HL-60 (cell line): ENCODE measurements around the gene KCNK15.

ENCODE experiments used
- DNase-seq, 2 experiments: peaks; one replicate each; pipeline ENCODE4 v3.0.0-alpha.2; 2010 to 2020; ENCODE audit warnings: low read depth in 1 of 2, low spot score in 1 of 2
- H3K27ac ChIP-seq: fragments of 250-450 bp; sonication (Bioruptor Pico); replicated peaks from 2 replicates; pipeline ENCODE4 v1.5.1; 2020; ENCODE audit warnings: mild to moderate bottlenecking, moderate library complexity
- H3K27me3 ChIP-seq: fragments of 250-450 bp; sonication (Bioruptor Pico); 2 replicates; pipeline ENCODE4 v1.5.1; 2021; ENCODE audit warnings: mild to moderate bottlenecking, moderate library complexity; ENCODE audit not compliant: insufficient read depth, poor library complexity, severe bottlenecking
- H3K4me3 ChIP-seq: replicated peaks from 2 replicates; pipeline ENCODE4 v1.5.1; 2011; ENCODE audit warnings: mild to moderate bottlenecking, control low read depth, low read length; ENCODE audit not compliant: insufficient read depth
- GABPA ChIP-seq: IDR thresholded peaks from 2 replicates; pipeline ENCODE4 v1.6.1; 2012; ENCODE audit warnings: low read depth
- POLR2AphosphoS5 ChIP-seq: IDR thresholded peaks from 2 replicates; pipeline ENCODE4 v1.6.1; 2012; ENCODE audit warnings: low read depth
- SPI1 ChIP-seq: IDR thresholded peaks from 2 replicates; pipeline ENCODE4 v1.6.1; 2012; ENCODE audit warnings: low read depth, mild to moderate bottlenecking, borderline replicate concordance
- TF ChIP-seq, protein P1 (sequence below): IDR thresholded peaks from one replicate; pipeline ENCODE4 v1.5.1; 2011; ENCODE audit warnings: low read length, control low read depth, inconsistent platforms; ENCODE audit not compliant: insufficient read depth
- TF ChIP-seq, protein P2 (sequence below): IDR thresholded peaks from 2 replicates; pipeline ENCODE4 v1.6.1; 2012; ENCODE audit warnings: low read depth; ENCODE audit not compliant: insufficient replicate concordance

KCNK15 gene

DNA sequence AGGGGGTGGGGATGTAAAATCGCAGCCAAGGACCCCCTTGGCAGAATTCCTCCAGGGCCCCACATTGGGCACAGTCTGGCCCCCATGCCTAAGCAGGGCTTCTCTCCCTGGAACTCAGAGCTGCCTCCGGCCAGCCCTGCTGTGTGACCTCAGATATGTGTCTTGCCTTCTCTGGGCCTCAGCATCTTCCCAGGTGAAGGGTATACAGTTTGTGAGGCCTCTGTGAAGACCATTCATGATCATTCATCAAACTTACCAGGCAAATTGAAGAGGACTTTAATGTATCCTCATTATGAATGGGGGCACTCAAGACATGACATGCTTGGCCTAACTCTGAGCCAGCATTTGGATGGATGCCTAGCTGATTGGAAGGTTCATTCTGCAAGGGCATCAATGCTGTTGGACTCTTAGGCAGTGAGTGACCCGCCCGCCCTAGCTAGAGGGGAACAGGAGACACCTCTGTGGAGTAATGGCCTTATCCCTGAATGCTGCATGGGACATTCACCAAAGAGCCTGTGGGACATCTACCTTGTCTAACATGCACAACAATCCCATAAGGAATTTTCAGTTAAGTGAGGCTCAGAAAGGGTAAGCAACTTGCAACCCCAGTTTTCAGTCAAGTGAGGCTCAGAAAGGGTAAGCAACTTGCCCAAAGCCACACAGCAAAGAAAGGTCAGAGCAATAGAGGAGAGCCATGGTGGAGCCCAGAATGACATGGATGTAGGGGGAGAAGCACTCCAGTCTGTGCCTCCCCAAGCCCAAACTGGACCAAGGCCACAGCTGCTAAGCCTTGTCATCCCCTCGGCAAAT is 30.0 kb upstream of the KCNK15 start:
- TF ChIP-seq SPI1: no peak
- TF ChIP-seq, protein P1, sequence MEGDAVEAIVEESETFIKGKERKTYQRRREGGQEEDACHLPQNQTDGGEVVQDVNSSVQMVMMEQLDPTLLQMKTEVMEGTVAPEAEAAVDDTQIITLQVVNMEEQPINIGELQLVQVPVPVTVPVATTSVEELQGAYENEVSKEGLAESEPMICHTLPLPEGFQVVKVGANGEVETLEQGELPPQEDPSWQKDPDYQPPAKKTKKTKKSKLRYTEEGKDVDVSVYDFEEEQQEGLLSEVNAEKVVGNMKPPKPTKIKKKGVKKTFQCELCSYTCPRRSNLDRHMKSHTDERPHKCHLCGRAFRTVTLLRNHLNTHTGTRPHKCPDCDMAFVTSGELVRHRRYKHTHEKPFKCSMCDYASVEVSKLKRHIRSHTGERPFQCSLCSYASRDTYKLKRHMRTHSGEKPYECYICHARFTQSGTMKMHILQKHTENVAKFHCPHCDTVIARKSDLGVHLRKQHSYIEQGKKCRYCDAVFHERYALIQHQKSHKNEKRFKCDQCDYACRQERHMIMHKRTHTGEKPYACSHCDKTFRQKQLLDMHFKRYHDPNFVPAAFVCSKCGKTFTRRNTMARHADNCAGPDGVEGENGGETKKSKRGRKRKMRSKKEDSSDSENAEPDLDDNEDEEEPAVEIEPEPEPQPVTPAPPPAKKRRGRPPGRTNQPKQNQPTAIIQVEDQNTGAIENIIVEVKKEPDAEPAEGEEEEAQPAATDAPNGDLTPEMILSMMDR: no peak
- TF ChIP-seq, protein P2, sequence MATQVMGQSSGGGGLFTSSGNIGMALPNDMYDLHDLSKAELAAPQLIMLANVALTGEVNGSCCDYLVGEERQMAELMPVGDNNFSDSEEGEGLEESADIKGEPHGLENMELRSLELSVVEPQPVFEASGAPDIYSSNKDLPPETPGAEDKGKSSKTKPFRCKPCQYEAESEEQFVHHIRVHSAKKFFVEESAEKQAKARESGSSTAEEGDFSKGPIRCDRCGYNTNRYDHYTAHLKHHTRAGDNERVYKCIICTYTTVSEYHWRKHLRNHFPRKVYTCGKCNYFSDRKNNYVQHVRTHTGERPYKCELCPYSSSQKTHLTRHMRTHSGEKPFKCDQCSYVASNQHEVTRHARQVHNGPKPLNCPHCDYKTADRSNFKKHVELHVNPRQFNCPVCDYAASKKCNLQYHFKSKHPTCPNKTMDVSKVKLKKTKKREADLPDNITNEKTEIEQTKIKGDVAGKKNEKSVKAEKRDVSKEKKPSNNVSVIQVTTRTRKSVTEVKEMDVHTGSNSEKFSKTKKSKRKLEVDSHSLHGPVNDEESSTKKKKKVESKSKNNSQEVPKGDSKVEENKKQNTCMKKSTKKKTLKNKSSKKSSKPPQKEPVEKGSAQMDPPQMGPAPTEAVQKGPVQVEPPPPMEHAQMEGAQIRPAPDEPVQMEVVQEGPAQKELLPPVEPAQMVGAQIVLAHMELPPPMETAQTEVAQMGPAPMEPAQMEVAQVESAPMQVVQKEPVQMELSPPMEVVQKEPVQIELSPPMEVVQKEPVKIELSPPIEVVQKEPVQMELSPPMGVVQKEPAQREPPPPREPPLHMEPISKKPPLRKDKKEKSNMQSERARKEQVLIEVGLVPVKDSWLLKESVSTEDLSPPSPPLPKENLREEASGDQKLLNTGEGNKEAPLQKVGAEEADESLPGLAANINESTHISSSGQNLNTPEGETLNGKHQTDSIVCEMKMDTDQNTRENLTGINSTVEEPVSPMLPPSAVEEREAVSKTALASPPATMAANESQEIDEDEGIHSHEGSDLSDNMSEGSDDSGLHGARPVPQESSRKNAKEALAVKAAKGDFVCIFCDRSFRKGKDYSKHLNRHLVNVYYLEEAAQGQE: no peak
- no peaks in the 10 kb centered on the region for H3K27me3 ChIP-seq
- H3K27ac ChIP-seq: no peak overlapping the region
- DNase-seq: no peak
- no peak overlapping the region for H3K4me3 ChIP-seq

DNA sequence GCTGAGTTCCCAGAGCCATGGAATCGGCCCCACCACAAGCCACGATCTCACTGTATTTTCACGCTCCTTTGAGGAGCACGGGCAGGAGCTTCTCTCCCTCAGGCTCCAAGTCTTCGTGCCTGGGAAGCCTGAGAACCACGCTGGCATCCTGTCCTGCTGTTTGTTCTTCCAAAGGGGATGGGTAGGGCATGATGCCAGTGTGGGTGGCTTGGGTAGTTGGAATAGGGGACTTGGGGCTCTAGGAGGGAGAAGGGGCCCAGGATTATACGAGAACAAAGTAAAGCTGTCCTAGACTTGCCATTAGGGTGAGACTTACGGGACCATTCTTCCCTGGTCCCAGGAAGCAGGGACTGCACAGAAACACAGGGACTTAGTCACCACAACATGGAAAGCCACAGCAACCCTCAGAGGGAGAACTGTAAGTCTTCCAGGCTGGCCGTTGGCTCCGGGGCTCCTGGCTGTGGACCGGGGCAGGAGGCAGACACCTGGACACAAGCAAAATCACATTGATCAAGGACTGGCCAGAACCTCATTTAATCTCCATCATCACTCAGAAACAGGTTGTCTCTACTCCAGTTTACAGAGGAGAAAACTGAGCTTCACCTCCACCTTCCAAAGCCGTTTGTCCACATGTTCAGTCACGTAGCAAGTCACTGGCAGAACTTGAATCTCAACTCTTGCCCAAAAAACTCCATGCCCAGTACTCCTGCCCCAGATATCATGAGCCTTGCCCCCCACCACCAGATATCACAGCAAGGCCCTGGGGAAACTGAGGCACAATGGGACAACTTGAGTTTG is 29.2 kb upstream of the KCNK15 start:
- Histone ChIP-seq H3K27ac (no peak overlapping the region), H3K4me3 (no peak overlapping the region), H3K27me3 (no peaks in the 10 kb centered on the region)
- no peak for TF ChIP-seq POLR2AphosphoS5
- TF ChIP-seq, protein P1: no peak
- TF ChIP-seq GABPA: no peak
- TF ChIP-seq SPI1: no peak
- TF ChIP-seq, protein P2: no peak
- no peak for DNase-seq

DNA sequence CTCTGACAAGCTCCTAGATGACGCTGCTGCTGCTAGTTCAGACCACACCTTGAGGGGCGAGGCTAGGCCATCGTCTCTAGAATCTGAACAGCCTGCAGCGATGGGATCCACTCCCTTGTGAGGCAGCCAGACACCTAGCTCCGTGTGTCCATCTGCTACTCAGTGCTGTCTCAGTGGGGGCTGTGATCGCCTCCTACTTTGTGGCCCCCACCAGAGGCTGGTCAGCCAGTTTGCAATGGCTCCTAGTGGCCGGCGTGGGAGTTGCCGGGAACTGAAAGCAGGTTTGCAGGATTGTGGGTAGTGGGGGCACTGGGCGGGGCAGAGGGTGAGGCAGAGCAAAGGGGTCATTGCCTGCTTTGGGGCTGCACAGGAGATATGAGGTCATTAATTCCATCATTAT is 27.7 kb upstream of the KCNK15 start:
- TF ChIP-seq POLR2AphosphoS5 (no peak), GABPA (no peak)
- TF ChIP-seq, protein P1: no peak

More for the DNA sequence above, 27.7 kb upstream of the KCNK15 start:
- H3K27ac ChIP-seq: no peak overlapping the region
- no peak for DNase-seq
- H3K4me3 ChIP-seq: no peak overlapping the region
- no peaks in the 10 kb centered on the region for H3K27me3 ChIP-seq
